HL-60 (cell line): ENCODE results near the gene KCNMA1.

ENCODE experiments used
- CTCF ChIP-seq: IDR thresholded peaks from one replicate; pipeline ENCODE4 v1.5.1; 2011; ENCODE audit warnings: low read length, control low read depth, inconsistent platforms; ENCODE audit not compliant: insufficient read depth
- GABPA ChIP-seq: IDR thresholded peaks from 2 replicates; pipeline ENCODE4 v1.6.1; 2012; ENCODE audit warnings: low read depth
- POLR2AphosphoS5 ChIP-seq: IDR thresholded peaks from 2 replicates; pipeline ENCODE4 v1.6.1; 2012; ENCODE audit warnings: low read depth
- SPI1 ChIP-seq: IDR thresholded peaks from 2 replicates; pipeline ENCODE4 v1.6.1; 2012; ENCODE audit warnings: low read depth, mild to moderate bottlenecking, borderline replicate concordance
- TF ChIP-seq, protein P1 (sequence below): IDR thresholded peaks from 2 replicates; pipeline ENCODE4 v1.6.1; 2012; ENCODE audit warnings: low read depth; ENCODE audit not compliant: insufficient replicate concordance

- TF ChIP-seq CTCF: no peak
- TF ChIP-seq, protein P1, sequence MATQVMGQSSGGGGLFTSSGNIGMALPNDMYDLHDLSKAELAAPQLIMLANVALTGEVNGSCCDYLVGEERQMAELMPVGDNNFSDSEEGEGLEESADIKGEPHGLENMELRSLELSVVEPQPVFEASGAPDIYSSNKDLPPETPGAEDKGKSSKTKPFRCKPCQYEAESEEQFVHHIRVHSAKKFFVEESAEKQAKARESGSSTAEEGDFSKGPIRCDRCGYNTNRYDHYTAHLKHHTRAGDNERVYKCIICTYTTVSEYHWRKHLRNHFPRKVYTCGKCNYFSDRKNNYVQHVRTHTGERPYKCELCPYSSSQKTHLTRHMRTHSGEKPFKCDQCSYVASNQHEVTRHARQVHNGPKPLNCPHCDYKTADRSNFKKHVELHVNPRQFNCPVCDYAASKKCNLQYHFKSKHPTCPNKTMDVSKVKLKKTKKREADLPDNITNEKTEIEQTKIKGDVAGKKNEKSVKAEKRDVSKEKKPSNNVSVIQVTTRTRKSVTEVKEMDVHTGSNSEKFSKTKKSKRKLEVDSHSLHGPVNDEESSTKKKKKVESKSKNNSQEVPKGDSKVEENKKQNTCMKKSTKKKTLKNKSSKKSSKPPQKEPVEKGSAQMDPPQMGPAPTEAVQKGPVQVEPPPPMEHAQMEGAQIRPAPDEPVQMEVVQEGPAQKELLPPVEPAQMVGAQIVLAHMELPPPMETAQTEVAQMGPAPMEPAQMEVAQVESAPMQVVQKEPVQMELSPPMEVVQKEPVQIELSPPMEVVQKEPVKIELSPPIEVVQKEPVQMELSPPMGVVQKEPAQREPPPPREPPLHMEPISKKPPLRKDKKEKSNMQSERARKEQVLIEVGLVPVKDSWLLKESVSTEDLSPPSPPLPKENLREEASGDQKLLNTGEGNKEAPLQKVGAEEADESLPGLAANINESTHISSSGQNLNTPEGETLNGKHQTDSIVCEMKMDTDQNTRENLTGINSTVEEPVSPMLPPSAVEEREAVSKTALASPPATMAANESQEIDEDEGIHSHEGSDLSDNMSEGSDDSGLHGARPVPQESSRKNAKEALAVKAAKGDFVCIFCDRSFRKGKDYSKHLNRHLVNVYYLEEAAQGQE: no peak
- no peak for TF ChIP-seq GABPA
- no peak for TF ChIP-seq POLR2AphosphoS5
- TF ChIP-seq SPI1: no peak
Observed at GRCh38 chr10:77504196-77504872, 133.3 kb downstream of the KCNMA1 start.
